DMS79 treated with DMSO at 0.1 percent for 48 hours (cell line): ENCODE results near the gene SLC50A1.

ENCODE experiments used
- DNase-seq: peaks from one replicate; lab custom pipeline; 2025; lab: John Stamatoyannopoulos, UW

SLC50A1 gene, protein sequence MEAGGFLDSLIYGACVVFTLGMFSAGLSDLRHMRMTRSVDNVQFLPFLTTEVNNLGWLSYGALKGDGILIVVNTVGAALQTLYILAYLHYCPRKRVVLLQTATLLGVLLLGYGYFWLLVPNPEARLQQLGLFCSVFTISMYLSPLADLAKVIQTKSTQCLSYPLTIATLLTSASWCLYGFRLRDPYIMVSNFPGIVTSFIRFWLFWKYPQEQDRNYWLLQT

GRCh38 chr1:155135415-155136028 is at the start of gene SLC50A1:
Gene SLC50A1, plus strand, starts transcription at chr1:155135852. Its CDS starts 60 bp downstream, at chr1:155135912.
- DNase-seq = peak; percentile 90

- peak; percentile 21 for DNase-seq
These were observed 49.4 kb upstream of the SLC50A1 start for GRCh38 chr1:155086128-155086741.

- no peak for DNase-seq
These were observed 48.7 kb upstream of the SLC50A1 start for GRCh38 chr1:155086856-155087535.

DNA sequence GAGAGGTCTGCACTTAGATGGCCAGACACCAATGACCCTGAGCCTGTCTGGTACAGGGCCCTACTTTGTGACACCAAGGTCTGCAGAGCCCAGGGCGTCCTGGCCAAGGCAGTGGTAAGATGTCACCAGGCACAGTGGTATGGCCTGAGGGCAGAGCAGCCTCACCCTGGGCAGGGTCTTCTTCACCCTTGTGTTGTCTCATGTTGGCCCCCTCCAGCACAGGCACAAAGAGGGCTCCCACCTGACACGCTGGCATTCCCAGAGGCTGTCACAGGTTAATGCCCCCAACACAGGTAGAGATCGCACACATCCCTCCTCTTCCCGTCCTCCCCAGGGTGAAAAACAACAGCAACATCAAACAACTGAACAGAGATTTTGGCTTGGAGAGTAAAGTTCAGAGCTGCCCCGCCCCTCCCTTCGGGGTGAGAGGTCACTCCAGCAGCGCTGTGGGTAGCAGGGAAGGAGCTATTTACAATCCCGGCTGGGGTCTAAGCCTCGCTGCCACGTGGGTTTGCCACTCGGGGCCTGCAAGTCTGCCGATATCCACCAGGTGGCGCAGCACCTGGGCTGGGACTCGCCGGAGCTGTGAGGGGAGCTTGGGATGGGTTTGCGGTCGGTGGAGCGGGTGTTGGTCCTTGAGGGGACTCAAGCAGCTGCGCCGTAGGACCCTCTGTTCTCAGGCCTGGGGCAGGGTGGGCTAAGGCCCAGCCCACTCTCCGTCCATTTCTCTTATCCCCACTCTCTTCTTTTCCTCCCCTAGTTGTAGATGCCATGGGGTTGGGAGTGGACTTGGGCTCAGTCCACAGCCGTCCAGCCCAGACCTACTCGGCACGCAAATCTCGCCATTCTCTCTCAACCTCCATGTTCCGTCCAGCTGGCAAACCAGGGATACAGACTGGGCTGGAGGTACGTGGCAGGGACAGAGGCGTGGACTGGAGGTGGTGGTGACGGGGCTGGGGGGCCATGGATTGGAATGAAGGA is 44.3 kb upstream of the SLC50A1 start:
- peak; percentile 62 for DNase-seq

DNA sequence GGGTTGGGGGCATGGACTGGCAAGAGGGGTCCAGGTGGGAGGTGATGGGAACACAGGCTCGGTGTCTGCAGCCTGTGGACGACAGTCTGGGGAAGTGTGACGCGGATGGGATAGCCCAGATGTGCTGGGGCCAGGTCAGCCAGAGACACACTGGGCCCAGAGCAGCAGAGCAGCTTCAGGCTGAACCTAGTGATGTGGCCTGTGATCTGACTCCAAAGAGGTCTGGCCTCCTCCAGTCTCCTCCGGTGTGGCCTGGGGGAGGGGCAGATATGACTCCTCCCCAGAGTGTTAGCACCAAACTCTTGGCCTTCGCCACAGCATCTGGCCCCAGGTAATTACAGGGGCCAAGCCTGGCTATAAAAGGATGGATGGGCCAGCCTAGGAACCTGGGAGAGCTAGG is 43.5 kb upstream of the SLC50A1 start:
- no peak for DNase-seq

DNA sequence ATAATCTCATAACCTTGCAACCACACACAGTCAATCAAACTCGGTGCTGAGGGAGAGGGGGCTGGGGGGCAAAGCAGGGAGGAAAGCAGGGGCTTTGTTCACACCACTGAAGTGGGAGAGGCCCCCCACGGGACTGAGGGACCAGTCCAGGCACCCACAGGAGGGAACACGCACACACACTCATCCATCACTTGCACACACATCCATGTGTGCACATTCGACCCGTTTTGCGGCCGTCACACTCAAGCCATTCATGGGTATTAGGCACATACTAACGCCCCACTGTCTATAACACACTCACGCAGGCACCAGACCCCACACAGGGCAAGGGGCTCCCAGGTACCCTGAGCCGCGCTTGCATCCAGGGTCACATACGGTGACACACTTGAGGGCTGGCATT is 43.0 kb upstream of the SLC50A1 start:
- no peak for DNase-seq

DNA sequence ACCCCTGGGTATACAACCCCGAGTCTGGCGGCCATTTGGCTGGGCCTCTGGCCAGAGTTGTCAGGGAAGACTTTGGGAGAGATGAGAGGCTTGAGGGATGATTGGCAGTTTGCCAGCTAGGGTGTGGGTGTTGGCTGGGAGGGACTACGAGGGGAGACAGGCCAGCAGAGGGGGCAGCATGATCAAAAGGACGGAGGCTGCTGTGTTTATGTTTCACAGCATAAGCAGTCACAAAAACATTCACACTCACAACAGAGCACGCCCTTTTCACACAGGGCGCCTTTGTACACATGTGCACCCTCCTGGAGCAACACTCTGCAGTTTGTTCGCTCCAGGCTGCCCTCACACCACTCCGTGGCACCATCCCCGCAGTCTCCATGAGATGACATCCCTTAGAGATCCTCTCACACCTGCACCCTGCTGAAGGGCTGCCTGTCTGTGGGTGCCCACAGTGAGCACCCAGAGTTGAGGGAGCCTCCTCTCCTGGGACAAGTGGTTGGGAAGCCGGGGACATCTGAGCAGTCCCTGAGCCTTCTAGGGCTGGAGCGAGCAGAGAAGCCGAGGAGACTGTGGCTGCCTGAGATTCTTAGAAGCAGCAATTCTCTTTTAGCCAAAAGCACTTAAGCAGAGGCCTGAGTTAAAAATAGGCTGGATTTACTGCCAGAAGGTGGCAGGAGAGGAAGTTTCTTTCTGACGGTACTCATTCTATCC is 41.6 kb upstream of the SLC50A1 start:
- peak; percentile 82 for DNase-seq

DNA sequence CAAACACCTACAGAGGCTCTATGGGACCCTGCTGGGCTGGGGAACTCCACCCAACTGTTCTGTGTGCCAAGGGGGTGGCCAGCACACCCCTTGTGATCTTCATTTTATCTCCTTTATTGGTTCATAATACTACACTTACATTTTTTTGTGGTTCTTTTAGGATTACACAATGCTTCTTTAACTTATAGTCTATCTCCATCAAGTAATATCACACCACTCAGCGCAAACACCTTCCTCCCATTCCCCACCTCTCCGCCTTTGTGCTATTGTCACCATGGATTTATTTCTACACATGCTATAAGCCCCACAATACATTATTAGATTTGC is 41.1 kb upstream of the SLC50A1 start:
- DNase-seq = no peak

DNA sequence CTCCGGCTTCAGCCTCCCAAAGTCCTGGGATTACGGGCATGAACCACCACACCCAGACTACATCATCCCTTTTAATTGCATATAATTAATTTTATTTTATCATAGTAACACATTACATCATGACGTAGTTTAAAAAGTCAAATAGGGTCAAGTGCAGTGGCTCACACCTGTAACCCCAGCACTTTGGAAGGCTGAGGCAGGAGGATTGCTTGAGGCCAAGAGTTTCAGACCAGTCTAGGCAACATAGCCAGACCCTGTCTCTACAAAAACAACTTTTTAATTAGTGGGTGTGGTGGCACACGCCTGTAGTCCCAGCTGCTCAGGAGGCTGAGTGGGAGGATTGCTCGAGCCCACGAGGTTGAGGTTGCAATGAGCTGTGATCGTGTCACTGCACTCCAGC is 36.3 kb upstream of the SLC50A1 start:
- DNase-seq = no peak

DNA sequence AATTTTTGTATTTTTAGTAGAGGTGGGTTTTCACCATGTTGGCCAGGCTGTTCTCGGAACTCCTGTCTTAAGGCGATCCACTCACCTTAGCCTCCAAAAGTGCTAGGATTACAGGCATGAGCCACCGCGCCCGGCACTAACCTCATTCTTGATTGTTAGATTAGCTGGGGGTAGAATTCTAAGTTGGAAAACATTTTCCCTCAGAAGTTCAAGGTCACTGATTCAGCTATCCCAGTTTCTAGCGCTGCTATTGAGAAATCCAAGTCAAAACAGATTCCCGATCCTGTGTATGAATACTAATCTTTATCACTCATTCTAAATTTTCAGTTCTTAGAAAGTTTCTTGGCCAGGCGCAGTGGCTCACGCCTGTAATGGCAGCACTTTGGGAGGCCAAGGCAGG is 32.3 kb upstream of the SLC50A1 start:
- DNase-seq = no peak

GRCh38 chr1:155104605-155105534 is 30.8 kb upstream of the SLC50A1 start:
- DNase-seq = no peak

GRCh38 chr1:155105604-155106011 is 30.0 kb upstream of the SLC50A1 start:
- no peak for DNase-seq

GRCh38 chr1:155106862-155107261 is 28.8 kb upstream of the SLC50A1 start:
- no peak for DNase-seq

GRCh38 chr1:155107309-155108264 is 28.1 kb upstream of the SLC50A1 start:
- no peak for DNase-seq

- no peak for DNase-seq
These were observed 27.4 kb upstream of the SLC50A1 start for GRCh38 chr1:155108296-155108695.

DNA sequence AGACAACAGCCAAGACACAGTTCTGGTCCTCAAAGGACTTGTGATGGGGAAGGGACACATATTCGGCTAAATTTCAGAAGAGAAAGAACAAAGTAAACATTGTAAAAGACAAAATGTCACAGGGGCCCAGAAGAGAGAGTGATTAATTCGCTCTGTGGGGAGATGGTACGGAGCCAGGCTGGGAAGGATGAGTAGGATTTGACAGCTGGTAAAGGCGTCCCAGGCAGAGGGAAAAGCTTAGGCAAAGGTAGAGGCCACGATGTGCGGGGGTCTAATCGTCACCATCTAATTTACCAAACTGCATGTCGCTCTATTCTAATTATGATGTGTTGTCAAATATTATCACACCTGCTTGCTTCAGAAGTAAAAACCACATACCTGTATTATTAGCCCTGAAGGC is 25.3 kb upstream of the SLC50A1 start:
- DNase-seq = no peak

GRCh38 chr1:155110826-155111225 is 24.8 kb upstream of the SLC50A1 start:
- no peak for DNase-seq

- DNase-seq = peak; percentile 35
These were observed 22.1 kb upstream of the SLC50A1 start for GRCh38 chr1:155113450-155113980.
